HG03432 (cell line): Measurements from ENCODE around the gene NEURL2.
"Not testable (repeated sequence)": the region's sequence is repeated elsewhere in the genome, so short reads cannot be mapped to it uniquely, and the experiment has no call there.

Experiments
- ATAC-seq: cut with Tn5 transposase; IDR thresholded peaks from one replicate; pipeline ENCODE4 v1.9.1; 2021; ENCODE audit warnings: mild to moderate bottlenecking, moderate library complexity; ENCODE audit not compliant: unreplicated experiment

Gene NEURL2

DNA sequence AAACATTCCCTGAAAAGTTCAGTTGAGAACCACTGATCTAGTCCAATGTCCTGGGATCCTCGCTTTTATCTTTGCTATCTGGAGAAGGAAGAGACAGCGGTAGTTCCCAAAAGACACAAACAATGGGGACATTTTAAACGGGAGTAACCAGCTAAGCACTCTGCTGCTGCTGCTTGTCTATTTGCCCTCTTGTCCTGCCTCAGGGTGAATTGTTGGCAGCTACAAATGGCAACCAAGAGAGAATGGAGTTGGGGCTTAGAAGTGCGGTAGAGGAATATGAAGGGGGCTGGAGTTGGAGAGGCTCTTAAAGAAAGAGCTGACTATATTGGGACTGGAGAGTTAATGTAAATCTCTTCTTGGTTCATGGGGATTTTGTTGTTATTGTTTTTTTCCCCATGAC lies 16.4 kb downstream of the NEURL2 start:
- ATAC-seq, result no peak

DNA sequence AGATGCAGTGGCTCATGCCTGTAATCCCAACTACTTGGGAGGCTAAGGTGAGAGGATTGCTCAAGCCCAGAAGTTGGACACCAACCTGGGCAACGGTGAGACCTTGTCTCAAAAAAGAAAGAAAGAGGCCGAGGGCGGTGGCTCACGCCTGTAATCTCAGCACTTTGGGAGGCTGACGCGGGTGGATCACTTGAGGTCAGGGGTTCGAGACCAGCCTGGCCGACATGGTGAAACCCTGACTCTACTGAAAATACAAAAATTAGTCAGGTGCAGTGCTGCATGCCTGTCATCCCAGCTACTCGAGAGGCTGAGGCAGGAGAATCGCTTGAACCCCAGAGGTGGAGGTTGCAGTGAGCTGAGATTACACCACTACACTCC lies 16.9 kb downstream of the NEURL2 start:
- not testable (repeated sequence) for ATAC-seq

DNA sequence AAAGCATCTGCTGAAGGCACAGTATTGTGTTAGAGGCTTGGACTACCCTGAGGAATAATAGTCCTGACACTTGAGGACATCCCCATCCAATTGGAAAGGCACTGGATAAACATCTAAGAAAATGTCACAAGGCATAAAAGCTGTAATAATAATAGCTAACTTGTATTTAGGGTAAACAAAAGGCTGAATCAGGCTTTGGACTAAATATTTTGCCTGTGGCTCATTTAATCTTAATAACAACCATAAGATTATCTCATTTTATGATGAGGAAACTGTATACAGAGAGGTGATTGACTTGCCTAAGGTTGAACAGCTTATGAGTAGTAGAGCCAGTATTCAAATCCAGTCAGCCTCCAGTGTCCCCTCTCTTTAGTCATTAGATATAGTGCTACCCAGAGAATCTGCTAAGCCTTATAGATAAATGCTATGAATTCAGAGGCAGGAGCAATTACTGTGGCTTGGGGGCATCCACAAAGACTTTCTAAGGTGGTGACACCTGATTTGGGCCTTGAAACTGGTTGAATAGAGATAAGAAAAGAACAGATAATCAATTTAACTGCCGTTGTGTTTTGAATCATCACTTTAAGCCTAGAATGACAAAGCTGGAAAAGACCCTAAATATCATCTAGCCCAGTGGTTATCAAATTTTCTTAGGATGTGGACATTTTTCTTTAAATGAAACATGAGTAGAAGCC lies 17.5 kb downstream of the NEURL2 start:
- ATAC-seq, result no peak

DNA sequence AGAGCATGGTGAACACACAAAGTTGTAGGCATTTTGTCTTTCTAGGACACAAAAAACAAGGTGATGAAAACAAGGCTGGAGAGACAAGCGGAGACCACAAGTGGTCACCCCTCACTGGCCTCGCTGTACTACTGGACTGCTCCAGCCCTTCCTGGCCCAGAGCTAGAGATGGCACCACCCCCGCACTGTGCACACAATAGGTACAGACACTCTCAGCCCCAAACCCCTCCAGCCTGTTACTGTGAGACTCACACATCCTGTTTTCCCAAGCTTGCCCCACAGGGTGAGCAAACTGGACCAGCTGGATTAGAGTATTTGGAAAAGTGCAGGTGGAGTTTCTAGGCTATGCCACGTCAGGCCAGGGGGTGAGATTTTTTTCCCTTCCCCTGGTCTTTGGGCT lies 18.4 kb downstream of the NEURL2 start:
- ATAC-seq, result no peak

DNA sequence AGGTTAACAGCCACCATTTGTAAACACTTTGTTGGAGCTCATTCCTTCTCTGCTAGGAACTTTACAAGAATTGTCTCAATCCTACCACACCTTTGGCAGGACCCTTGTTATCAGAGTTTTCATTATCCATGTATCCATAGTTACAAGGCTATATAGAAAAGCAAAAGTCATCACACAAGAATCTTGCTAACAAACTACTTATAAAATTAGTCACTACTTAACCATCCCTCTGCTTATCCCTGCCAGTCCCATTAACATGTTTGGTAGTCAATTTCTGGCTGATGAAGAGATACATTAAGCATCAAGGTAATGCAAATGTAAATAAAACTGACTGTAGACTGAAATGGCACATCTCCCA lies 23.2 kb downstream of the NEURL2 start:
- no peak for ATAC-seq

DNA sequence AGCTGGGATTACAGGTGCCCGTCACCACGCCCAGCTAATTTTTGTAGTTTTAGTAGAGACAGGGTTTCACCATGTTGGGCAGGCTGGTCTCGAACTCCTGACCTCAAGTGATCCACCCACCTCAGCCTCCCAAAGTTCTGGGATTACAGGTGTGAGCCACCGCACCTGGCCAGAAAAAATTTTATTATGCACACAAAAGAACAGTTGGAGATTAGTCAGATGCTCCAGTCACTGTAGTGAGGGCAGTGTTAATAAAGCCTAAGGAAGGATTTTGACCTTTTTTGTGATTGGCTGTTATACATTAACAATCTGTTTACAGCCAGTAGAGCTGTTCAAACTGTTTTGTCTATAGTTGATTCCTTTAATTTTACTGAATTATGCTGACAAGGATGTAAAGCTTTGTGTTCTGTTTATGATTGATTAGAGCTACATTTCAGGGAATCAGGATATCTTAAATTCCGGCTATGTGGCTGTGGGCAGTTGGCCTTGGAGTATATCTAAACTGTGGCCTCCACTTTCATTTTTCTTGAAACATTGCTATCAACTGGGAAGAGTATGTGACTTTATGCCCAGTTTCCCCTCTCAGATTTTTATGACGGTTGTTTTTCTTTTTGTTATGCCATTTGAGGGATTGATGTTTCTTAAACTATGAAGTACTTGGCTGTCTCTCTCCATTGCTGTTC lies 23.7 kb downstream of the NEURL2 start:
- no peak for ATAC-seq

DNA sequence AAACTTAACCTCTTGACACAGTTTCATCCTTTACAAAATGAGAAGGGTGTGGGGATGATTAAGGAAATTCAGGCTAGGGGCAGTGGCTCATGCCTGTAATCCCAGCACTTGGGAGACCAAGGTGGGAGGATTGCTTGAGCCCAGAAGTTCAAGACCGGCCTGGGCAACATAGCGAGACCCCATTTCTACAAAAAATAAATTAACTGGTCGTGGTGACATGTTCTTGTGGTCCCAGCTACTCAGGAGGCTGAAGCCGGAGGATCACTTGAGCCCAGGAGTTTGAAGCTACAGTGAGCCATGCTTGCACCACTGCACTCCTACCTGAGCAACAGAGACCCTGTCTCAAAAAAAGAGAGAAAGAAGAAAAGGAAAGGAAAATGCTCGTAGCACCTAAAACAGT lies 24.6 kb downstream of the NEURL2 start:
- no peak for ATAC-seq

DNA sequence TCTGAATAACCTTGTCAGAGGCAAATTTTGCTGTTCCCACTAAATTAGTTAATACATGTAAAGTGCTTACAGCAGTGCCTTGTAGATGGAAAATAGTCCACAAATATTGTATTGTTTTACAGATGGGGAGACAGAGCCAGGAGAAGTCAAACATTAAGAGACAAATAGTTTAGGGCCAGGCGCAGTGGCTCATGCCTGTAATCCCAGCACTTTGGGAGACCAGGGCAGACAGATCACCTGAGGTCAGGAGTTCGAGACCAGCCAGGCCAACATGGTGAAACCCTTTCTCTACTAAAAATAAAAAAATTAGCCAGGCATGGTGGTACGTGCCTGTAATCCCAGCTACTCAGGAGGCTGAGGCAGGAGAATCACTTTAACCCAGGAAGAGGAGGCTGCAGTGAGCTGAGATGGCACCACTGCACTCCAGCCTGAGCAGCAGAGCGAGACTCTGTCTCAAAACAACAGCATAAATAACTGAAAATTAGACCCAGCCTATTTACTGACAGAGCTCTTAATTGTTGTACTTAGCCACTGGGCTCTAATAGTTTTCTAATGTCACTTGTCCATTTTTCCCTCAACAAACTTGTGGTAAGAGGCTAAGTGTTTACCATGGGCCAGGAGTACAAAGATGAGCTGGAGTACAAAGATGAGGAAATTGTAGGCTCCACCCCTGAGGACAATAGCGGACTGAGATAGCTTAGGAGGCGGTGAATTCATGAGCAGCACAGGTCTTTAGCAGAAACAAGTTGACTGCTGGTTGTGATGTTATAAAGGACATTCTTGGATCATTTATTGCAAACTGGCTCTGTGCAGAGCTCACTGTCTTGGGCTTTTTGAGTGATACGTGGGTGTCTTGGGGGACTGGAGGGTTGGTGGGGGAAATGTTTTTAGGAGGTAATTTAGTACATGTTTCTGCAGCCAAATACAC lies 27.2 kb downstream of the NEURL2 start:
- ATAC-seq, result no peak

DNA sequence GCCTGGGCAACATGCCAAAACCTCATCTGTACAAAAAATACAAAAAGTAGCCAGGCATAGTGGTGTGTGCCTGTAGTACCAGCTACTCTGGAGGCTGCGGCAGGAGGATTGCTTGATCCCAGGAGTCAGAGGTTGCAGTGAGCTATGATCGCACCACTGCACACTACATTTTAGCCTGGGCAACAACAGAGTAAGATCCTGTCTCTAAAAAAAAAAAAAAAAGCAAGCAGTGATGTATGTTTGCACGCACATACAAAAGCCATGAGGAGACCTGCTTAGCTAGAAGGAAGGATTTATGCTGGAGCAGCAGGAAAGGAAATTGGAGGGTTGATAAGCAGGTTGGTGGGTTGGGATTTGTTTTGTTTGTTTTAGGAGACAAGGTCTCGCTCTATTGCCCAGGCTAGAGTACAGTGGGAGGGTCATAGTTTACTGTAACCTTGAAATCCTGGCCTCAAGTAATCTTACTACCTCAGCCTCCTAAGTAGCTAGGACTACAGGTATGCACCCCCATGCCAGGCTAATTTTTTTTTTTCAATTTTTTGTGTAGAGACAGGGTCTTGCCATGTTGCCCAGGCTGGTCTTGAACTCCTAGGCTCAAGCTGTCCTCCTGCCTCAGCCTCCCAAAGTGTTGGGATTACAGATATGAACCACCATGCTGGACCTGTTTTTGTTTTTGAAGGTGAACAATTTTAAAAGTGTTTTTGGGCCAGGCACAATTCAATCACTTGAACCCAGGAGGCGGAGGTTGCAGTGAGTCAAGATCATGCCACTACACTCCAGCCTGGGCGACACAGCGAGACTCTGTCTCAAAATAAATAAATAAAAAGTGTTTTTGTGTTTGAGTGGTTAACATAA lies 29.6 kb downstream of the NEURL2 start:
- no peak for ATAC-seq

DNA sequence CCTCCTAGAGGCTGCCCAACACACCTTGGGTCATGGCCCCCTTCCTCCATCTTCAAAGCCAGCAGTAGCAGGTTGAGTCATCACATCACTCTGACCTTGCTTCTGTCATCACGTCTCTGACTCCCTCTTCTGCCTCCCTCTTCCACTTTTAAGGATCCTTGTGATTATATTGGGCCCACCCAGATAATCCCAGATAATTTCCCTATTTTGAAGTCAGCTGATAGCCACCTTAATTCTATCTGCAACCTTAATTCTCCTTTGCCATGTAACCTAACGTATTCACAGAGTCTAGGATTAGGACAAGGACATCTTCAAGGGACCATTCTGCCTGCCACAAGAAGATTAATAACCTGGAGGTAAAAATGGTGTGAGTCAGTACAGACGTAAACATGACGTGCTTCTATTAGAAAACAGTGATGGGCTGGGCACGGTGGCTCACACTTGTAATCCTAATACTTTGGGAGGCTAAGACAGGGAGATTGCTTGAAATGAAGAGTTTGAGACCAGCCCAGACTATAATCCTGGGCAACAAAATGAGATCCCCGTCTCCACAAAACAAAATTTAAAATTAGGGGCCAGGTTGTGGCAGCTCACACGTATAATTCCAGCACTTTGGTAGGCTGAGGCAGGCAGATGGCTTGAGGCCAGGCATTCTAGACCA lies 30.3 kb downstream of the NEURL2 start:
- no peak for ATAC-seq

DNA sequence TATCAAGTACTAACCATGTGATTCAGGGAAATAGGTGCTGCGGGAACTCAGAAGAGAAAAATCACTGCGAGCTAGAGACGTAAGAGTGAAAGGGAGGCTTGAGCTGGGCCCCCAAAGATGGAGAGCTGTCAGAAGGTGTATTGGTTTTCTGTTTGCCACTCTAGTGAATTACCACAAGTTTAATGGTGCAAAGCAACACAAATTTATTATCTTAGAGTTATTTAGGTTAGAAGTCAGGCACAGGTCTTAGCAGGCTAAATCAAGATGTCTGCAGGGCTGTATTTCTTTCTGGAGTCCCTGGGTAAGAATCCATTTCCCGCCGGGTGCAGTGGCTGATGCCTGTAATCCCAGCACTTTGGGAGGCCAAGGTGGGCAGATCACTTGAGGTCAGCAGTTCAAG lies 31.1 kb downstream of the NEURL2 start:
- no peak for ATAC-seq

DNA sequence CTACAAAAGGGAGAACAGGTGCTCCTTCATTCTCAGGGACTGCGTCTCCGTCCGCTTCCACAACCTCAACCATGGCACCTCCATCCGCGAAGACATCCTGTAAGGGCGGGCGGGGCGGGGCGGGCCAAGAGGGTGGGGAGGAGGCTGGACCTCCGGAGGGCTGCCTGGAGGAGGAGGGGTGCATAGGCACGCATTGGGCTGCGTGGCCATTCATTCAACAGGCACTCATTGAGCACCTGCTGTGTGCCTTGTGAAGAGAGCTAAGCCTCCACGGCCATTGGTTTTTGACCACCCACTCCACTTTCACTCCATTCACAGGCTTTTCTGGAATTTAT lies 33.2 kb downstream of the NEURL2 start:
- peak; percentile 28 for ATAC-seq

DNA sequence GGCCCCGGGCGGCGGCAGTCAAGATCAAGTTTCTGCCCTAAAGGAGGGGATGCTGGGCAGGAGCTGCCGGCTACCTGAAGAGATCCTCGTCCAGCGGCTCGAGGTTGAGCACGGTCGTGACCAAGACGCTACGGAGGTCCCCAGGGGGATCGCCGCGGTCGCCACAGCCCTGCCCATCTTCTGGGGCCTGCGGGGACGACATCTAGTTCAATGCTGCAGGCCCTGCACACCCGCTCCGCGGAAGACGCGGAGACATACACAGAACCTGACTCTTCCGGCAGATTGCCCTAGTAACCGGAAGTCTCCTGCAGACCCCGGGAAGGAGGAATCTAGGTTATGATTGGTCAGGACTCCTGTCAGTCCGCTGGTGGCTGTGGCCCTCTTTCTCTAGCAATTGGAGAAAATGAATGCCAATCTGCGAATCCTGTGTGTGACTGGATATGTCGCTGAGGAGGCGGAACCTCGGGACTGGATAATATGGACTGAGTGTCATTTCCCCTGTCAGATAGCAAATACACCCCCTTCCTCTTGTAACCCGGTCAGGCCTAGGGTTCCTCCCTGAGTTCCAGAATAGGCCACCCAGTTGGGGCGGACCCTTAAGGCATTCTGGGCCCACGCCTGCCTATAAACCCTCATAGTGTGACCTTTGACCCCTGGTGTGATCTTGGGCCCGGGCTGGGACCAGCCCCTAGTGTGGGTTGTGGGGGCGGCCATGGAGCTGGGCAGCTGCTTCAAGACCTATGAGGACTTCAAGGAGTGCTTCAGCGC lies 33.7 kb downstream of the NEURL2 start, which contains the start of the genes ACOT8 and ZSWIM3:
Gene ACOT8 (minus strand): TSS at position 279 of the 768 bp plus-strand sequence. CDS start 77 bp downstream, at position 202.
Gene ZSWIM3 (plus strand): TSS at position 501 of the 768 bp plus-strand sequence. CDS start 212 bp downstream, at position 713.
- ATAC-seq, result peak; percentile 91

DNA sequence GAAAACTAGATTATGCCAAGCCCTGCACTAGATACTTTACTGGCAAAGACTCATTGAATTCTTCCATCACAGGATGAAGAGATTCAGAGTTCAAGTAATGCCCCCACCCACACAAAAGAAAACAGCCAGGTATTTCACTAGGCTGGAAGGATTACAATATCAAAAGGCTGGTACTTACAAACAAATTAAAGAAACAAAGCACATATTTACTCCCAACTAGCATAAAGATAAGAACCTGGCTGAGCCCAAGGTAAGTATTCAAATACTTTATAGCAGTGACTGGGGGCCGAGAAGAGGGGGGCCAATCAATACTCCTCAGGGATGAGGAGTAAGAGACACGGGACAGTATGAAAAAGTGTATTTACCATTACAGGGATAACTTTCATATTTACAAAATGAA lies 37.5 kb downstream of the NEURL2 start:
- no peak for ATAC-seq

DNA sequence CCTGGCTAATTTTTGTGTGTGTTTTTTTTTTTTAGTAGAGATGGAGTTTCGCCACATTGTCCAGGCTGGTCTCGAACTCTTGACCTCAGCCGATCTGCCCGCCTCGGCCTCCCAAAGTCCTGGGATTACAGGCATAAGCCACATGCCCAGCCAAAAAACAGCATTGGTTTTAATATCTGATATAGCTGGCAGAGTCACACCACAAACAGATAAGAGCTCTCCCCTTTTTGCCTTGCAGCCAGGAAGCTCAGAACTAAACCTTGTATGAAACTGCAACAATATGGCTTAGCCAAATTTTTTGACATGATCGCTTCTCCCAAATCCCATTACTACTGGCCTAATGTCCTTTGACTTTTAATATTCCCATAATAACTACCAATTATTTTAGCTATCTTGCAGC lies 38.7 kb downstream of the NEURL2 start:
- no peak for ATAC-seq

DNA sequence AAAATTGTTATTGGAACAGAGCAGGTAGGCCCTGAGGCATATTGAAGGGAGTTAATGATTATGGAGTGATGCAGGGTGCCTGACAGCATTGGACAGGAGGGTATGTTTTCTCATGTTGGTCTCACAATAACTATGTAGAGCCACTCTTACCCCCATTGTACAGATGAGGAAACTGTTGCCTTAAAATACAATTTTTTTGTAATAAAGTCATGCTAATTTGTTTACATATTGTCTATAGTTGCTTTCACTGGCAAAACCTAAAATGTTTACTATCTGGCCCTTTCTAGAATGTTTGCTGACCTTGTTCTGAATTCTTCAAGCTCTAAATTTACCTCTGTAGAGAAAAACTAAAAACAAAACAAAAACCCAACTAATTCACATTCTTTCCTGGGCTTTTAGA lies 39.5 kb downstream of the NEURL2 start:
- no peak for ATAC-seq

DNA sequence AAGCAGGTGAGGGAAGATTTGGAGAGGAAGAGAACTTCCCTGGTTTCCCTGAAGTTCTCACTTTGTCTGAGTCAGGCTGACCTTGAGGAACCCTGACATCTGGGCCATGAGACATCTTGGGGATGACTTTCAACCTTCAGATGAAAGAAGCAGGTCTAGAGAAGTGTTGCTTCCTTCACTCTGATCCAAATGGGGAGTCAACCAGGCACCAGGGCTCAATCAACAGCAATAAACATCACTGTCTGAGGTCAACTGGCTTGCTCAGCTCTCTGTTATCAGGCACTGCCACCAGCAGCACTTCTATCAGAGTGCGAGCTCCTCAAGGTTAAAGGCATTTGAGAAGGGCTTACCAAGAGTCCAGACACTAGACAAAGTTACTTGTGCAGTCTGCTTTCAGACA lies 40.1 kb downstream of the NEURL2 start:
- ATAC-seq, result no peak

DNA sequence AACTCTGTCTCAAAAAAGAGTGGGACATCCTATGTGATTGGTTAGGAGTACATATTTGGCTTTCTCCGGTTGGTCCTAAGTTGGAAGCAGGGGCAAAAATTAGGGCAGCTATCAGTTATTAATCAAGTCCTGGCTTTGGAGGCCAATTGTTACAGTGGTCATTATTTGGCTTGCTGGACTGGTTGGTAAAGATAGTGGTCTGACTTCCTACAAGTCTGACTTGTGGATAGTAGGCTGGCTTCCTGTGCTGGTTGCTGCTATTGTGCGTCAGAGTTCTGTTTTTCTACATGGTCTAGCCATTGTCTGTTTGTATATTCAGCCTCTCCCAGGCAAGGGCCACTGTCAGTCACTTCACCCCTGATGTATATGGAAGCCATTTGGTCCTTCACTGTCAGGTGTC lies 40.8 kb downstream of the NEURL2 start:
- ATAC-seq, result no peak

DNA sequence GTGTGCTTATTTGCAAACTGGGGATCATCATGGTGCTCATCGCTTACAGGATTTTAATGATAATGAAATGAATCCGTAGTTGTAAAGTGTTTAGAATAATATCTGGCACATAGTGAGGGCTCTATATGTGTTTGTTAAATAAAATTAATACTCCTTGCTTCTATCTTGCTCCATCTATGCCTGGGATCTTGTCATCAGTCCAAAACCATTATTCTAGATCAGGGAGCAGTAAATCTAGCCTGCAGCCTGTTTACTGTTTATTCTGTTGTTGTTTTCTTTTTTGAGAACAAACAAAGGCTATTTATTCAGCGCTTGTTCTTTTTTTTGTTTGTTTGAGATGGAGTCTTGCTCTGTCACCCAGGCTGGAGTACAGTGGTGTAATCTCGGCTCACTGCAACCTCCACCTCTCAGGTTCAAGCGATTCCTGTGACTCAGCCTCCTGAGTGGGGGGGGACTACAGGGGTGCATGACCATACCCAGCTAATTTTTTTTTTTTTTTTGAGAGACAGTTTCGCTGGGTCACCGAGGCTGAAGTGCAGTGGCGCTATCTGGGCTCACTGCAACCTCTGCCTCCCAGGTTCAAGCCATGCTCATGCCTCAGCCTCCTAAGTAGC lies 41.9 kb downstream of the NEURL2 start:
- no peak for ATAC-seq
